ENCODE measurements around the gene MRTFA.

- TF ChIP-seq POLR2A (IDR thresholded peaks at IDR 0.05; ENCODE audit: low read length) (no peak), GATA1 (IDR thresholded peaks at IDR 0.05; ENCODE audit: low read depth, low read length) (no peak)
Observed at GRCh38 chr22:40412441-40412840, 224.1 kb downstream of the MRTFA start.

Data from erythroblast (primary cell).